NCI-H524 treated with DMSO at 0.1 percent for 48 hours (cell line): ENCODE data around the gene HOATZ.

ENCODE experiments used
- DNase-seq: peaks from one replicate; lab custom pipeline; 2025; lab: John Stamatoyannopoulos, UW

HOATZ gene

DNA sequence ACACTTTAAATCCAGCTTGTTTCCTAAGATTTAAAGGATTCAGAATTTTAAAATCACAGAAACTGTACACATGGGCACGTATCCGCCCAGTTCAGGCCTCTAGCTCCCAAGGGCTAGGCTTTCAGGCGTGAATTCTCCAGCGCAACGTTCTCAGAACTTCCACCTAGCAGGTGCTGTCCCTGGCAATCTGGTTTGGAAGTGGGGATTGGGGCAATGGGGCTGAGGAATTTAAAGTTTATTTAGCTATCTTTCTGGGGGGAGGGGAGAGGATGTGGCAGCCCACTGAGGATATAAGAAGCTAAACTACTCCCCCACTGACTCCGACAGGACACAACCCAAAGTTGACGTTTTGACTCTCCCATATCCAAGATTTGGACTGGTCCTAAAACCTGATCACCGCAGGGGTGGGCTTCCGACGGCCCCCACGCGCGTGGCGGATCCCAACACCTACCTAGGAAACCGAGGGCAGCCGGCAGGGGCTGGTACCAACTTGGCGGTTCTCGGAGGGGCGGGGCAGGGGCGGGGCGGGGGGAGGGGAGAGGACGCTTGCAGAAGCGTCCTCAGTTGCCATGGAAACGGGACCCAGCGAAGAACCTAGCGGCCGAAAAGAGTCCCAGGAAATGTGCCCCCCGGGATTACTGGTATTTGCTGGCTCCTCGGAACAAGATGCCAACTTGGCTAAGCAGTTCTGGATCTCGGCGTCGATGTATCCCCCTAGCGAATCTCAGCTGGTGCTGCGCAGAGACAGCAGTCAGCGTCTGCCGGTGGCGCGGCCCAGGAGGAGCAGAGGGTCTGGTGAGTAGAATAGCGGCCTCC is at the start of gene HOATZ:
HOATZ (plus strand) TSS at position 563 of the 816 bp plus-strand sequence; CDS start at position 570, 7 bp downstream.
- no peak for DNase-seq

DNA sequence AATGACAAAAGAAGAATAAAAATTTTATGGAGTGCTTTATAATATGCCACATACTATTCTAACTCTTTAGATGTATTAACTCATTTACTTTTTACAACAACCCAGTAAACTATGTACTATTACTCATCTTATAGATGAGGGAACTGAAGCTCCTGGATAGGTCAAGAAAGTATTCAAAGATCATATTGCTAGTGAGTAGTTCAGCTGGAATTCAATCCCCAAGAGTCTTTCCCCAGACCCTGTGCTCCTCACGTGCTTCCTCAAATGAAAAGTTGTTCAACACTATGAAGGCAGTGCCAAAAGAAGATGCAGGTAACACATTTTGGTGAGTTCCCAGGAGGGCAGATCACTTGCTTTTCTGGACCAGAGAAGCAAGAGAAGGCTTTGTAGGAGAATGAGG is 49.2 kb upstream of the HOATZ start:
- no peak for DNase-seq

DNA sequence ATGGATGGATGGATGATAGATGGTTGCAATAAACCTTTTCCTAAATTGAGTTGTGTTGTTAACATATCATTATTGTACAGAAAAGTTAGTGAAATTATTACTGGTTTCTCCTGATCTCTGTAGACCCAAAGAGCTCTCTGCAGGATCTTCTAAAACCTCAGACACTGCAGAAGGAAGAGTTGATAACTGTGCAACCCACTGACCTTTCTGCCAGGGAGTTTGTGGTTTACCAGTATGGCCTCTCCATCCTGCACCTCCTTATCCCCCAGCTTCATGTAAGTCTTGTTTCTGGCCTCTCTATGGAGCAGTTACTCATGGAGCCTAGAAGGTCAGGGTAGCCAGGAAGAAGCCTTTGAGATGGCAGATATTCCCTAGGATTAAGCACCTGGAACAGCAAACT is 48.0 kb upstream of the HOATZ start:
- DNase-seq = no peak

GRCh38 chr11:111469200-111469599 is 45.4 kb upstream of the HOATZ start:
- DNase-seq = no peak

DNA sequence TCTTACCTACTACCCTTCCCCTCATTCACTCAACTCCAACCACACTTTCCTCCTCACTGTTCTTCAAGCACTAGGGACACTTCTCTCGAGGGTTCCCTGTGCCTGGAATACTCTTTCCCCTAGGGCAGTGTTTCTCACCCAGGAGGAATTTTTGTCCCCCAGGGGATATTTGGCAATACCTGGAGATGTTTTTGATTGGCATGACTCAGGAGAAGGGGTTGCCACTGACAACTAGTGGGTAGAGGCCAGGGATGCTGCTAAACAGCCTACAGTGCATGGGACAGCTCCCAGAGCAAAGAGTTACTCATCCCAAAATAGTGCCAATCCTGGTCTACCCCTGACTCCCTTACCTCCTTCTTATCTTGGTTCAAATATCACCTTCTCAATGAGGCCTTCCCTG is 42.4 kb upstream of the HOATZ start:
- no peak for DNase-seq

- no peak for DNase-seq
Measured at GRCh38 chr11:111474432-111474831, 40.1 kb upstream of the HOATZ start.

DNA sequence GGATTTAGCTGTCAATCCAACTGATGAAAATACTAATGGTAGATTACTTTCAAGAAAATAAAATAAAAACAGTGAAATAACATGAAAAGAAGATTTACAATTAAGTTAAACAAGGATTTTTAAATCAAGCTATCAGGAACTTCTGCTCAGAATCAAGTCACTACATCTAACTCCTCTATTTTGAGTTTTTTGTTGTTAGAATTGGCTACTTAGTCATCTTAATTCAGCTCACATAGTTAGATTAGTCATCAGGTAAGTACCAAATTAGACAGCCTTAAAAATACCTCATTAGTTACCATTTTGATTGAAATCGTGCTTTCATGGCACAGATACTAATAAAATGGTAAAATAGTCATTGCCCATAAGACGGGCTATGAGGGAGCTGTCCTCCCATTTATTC is 38.2 kb upstream of the HOATZ start:
- DNase-seq = no peak

DNA sequence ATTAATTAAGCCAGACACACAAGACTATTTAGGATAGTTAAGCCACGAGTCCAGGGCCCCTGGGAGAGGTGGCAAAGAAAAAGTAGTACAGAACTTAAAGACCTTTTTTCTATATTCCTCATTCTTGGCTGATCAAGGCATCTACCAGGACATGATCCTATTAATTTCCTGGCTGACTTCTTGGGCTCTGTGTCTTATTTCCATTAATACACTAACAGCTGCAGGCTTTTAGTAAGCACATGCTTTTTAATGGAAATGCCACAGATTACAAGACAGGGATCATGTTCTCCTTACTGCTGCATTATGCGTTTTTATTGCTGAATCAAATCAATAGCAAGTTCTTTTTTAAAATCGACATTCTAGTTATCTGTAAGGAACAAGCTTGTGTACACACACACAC is 37.6 kb upstream of the HOATZ start:
- no peak for DNase-seq

GRCh38 chr11:111477898-111478297 is 36.7 kb upstream of the HOATZ start:
- DNase-seq = no peak

DNA sequence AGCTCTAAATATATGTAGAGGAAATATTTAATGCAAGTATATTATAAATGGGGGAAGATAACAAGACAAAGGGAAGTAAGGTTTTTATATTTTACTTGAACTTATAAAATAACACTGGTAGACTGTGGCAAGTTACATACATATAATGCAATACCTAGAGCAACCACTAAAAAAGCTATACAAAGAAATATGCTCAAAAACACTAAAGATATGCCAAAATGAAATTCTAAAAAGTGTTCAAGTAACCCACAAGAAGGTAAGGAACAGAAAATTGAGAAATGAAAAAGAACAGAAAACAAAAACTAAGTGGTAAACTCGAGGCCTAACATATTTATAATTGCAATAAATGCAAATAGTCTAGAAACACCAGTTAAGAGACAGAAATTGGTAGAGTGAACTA is 34.9 kb upstream of the HOATZ start:
- DNase-seq = no peak

GRCh38 chr11:111483431-111483830 is 31.1 kb upstream of the HOATZ start:
- DNase-seq = no peak

DNA sequence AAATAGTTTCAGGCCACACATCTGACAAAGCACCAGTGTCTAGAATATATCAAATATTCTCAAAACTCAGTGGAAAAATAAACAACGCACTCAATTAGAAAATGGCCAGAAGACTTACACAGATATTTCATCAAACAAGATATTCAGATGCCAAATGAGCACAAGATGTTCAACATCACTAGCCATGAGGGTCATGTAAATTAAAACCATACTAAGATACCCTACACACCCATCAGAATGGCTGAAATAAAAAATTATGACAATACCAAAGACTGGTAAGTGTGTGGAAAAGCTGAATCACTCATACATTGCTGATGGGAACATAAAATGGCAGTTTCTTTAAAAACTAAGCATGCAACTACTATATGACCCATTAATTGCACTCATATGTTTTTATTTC is 24.1 kb upstream of the HOATZ start:
- no peak for DNase-seq

DNA sequence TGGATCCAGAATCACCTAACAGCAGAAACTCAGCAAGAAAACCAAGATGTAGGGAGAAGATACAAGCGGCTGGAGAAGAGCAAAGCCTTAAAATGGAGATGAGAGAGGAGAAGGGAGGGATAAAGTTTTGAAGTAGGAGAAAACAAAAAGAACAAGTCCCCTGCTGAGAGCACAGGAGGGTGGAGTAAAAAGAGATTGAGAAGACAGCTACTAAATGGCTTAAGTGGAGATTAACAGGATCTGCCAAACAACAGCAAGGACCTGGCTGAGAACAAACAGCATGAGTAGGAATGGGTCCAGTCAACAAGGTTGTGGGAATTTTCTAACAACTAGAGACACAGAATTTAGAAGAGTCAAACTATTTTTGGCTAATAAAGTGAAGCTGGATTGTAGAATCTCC is 20.5 kb upstream of the HOATZ start:
- DNase-seq = no peak

DNA sequence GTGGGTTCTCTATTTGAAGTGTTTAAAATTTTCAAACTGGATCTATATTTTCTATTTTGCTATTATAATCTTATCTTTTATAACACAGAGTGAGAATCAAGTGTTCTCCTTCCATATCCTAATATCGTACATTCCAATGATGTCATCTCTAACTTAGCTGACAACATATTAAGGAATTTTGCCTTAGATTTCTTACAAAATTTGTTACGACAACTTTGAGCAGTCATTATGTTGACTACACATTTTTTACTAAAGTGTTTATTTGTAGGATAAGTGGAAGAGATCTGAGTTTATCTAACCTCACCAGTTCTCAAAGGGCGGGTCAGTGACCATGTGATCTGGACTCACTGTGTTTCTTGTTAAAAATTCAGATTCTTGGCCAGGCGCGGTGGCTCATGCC is 15.1 kb upstream of the HOATZ start:
- no peak for DNase-seq

- DNase-seq = no peak
Measured at GRCh38 chr11:111500481-111500880, 14.1 kb upstream of the HOATZ start.

DNA sequence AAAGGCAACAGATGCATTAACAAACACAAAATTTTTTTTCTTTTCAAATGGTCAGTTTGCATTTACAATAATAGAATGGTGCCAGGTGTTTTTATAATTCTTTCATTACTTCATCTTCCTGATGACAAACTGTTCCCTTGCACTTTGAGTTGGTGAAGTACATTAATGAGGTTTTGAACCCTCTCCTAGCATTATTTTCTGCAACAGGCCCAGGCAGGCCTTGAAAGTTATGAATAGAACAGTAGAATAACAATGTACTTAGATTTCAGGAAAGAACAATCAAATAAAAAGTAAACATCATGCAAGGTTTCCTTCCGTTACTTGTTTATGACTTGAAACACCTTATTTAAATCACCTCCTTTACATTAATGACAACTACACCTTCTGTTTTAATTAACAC is 12.0 kb upstream of the HOATZ start:
- no peak for DNase-seq

DNA sequence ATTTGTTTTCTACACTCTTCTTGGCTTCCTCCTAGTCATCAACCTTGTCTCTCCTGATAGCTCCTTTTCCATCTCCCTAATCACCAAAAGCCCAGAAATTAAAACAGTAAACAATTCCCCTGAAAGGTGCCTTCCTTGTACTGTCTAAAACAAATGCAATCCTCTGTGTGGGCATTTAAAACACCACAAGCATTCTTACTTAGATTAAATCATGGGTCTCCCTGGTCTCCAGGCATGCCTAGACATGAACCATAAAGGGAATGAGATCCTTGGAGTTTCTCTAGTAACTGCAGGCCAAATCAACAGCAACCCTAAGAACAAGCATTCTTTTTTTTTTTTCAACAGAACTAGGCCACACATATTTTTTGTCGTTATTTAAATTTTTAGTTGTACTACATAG is 4.3 kb upstream of the HOATZ start:
- no peak for DNase-seq

DNA sequence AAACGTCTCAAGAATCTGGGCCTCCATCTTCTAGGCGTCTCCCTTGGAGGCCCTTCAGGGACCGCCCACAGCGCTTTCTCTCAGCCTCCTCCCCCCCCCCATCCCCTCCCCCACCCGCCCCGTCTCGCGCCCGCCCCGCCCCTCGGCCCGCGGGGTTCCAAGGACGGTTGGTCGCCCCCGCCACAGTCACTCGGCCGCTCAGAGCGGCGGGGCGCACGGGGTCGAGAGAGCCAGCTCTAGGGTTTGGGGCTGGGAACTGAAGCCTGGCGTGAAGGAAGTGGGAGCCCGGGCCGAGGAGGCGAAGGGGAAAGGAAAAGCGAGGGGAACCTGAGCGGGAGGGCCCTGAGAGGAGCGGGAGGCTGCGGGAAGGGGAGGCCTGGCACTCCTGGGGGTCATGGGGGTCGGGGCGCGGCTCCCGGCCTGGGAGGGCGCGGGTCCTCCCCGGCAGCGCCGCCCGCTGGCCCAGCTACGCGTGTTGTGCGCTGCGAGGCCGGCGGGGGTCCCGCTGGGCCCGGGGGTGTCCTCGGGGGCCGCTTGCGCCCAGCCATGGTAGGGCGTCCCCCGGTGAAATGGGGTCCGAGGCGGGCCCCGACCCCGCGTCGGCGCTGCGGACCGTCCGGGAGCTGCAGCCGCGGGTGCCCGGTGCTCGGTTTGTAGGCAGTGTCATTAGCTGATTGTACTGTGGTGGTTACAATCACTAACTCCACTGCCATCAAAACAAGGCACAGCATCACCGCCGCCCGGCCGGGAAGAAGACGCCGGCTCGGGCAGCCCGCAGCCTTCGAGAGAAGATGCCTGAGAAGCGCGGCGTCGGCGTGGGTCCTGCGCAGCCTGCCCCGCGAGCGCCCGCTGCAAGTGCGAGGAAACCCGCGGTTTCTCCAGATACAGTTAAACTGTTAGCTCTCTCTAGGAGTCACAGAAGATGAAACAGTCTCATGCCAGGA is 2.0 kb upstream of the HOATZ start, which contains the start of gene BTG4:
BTG4 (minus strand) TSS at position 91 of the 944 bp plus-strand sequence. CDS start 13,610 bp downstream, outside the sequence.
- DNase-seq = no peak

GRCh38 chr11:111513240-111513605 is 1.4 kb upstream of the HOATZ start:
- DNase-seq = no peak

- no peak for DNase-seq
Measured at GRCh38 chr11:111515591-111515990, 1.0 kb downstream of the HOATZ start.

DNA sequence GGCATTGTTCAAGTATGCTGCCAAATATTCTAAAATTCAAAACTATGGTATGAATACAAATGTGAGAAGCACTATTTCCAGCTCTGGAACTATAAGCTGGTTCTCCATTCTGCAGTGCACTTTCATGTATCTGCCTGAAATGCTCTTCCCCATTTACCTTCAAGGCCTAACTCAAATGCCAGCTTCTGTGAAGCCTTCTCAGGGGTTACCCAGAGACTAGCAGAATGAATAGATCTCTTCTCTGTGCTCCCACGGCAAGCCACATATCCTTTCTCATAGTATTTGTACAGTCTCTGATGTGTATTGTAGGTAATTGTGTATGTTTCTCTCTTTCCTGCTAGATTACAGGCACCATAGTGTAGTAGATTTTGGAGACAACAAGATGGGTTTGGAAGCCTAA is 4.1 kb downstream of the HOATZ start:
- DNase-seq = no peak

GRCh38 chr11:111520560-111520959 is 6.0 kb downstream of the HOATZ start:
- no peak for DNase-seq

- DNase-seq = no peak
Measured at GRCh38 chr11:111521135-111521534, 6.6 kb downstream of the HOATZ start.
